HG03378 (cell line): ENCODE measurements around the gene WNK2.

ENCODE experiments used
- ATAC-seq: cut with Tn5 transposase; IDR thresholded peaks from one replicate; pipeline ENCODE4 v1.9.1; 2021; ENCODE audit warnings: mild to moderate bottlenecking, moderate library complexity; ENCODE audit not compliant: unreplicated experiment

Gene WNK2

GRCh38 chr9:93212409-93212808 is 28.5 kb downstream of the WNK2 start:
- ATAC-seq: no peak

- ATAC-seq: no peak
Measured at GRCh38 chr9:93216073-93216365, 32.1 kb downstream of the WNK2 start.

GRCh38 chr9:93217706-93218105 is 33.8 kb downstream of the WNK2 start:
- ATAC-seq: no peak

GRCh38 chr9:93218161-93218560 is 34.2 kb downstream of the WNK2 start:
- no peak for ATAC-seq

- ATAC-seq: no peak
Measured at GRCh38 chr9:93218671-93219420, 34.9 kb downstream of the WNK2 start.

- ATAC-seq: no peak
Measured at GRCh38 chr9:93219692-93220091, 35.8 kb downstream of the WNK2 start.

- ATAC-seq: no peak
Measured at GRCh38 chr9:93220627-93221026, 36.7 kb downstream of the WNK2 start.

- ATAC-seq: no peak
Measured at GRCh38 chr9:93221044-93221443, 37.1 kb downstream of the WNK2 start.

GRCh38 chr9:93222890-93223259 is 38.9 kb downstream of the WNK2 start:
- ATAC-seq: no peak

GRCh38 chr9:93223260-93224180 is 39.6 kb downstream of the WNK2 start:
- ATAC-seq: no peak

GRCh38 chr9:93224591-93224990 is 40.7 kb downstream of the WNK2 start:
- ATAC-seq: no peak

- ATAC-seq: no peak
Measured at GRCh38 chr9:93225417-93225816, 41.5 kb downstream of the WNK2 start.

GRCh38 chr9:93225892-93226291 is 42.0 kb downstream of the WNK2 start:
- no peak for ATAC-seq

- no peak for ATAC-seq
Measured at GRCh38 chr9:93226819-93227218, 42.9 kb downstream of the WNK2 start.

- no peak for ATAC-seq
Measured at GRCh38 chr9:93228030-93228429, 44.1 kb downstream of the WNK2 start.

GRCh38 chr9:93228453-93228852 is 44.5 kb downstream of the WNK2 start:
- no peak for ATAC-seq

GRCh38 chr9:93229636-93230035 is 45.7 kb downstream of the WNK2 start:
- no peak for ATAC-seq

GRCh38 chr9:93230185-93230584 is 46.2 kb downstream of the WNK2 start:
- no peak for ATAC-seq

- no peak for ATAC-seq
Measured at GRCh38 chr9:93230601-93231000, 46.7 kb downstream of the WNK2 start.

GRCh38 chr9:93231121-93231694 is 47.3 kb downstream of the WNK2 start:
- ATAC-seq: no peak

GRCh38 chr9:93231716-93232115 is 47.8 kb downstream of the WNK2 start:
- ATAC-seq: no peak

- no peak for ATAC-seq
Measured at GRCh38 chr9:93232388-93232960, 48.5 kb downstream of the WNK2 start.
